Thyroid gland (tissue), 4 donors: ENCODE data around the gene FAM216B.

Experiments
- POLR2A ChIP-seq, 2 donors: fragments of 450-650 bp; IDR thresholded peaks; one replicate each; pipeline ENCODE4 v1.6.1; 2017; ENCODE audit warnings: antibody characterized with exemption in 2 of 2, mild to moderate bottlenecking in 2 of 2, moderate library complexity in 1 of 2
- TF ChIP-seq, protein P1 (sequence below), 6 experiments: fragments of 200-600 bp in 3 of 6; fragments of 450-650 bp in 3 of 6; sonication (generic) in 3 of 6; IDR thresholded peaks; one replicate each; pipeline ENCODE4 v1.5.1; 2016 to 2019; ENCODE audit warnings: antibody characterized with exemption in 6 of 6, mild to moderate bottlenecking in 2 of 6, inconsistent platforms in 1 of 6, moderate library complexity in 1 of 6

DNA sequence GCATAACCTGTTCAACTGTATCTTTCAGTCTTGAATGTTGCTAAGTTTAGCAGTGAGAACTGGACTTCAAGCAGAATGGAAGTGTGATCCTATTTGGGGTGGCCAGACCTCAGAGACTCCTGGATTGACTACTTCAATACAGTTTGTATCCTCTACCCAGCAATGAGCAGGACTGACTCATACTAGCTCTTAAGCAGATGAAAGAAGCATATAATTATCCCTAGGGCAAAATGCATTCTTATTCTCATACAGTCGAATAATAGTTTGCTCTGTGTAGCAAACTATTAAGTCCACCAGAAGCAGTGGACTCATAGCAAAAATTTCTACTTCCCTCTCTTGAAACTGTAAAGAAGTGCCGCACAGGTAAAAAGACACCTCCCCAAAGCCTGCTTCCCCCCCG, 46.4 kb upstream of the FAM216B start:
- TF ChIP-seq, protein P1, sequence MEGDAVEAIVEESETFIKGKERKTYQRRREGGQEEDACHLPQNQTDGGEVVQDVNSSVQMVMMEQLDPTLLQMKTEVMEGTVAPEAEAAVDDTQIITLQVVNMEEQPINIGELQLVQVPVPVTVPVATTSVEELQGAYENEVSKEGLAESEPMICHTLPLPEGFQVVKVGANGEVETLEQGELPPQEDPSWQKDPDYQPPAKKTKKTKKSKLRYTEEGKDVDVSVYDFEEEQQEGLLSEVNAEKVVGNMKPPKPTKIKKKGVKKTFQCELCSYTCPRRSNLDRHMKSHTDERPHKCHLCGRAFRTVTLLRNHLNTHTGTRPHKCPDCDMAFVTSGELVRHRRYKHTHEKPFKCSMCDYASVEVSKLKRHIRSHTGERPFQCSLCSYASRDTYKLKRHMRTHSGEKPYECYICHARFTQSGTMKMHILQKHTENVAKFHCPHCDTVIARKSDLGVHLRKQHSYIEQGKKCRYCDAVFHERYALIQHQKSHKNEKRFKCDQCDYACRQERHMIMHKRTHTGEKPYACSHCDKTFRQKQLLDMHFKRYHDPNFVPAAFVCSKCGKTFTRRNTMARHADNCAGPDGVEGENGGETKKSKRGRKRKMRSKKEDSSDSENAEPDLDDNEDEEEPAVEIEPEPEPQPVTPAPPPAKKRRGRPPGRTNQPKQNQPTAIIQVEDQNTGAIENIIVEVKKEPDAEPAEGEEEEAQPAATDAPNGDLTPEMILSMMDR (IDR thresholded peaks at IDR 0.05) = no peak
- TF ChIP-seq POLR2A (IDR thresholded peaks at IDR 0.05) = no peak
